ENCODE measurements around the gene MED13.

The MED13 gene

GRCh38 chr17:62084585-62084984 lies 19.5 kb upstream of the MED13 start:
- no peak for DNase-seq (ENCODE audit: low spot score)
- in situ Hi-C loops (cut with MboI; ENCODE audit: low pct_unique_long_range_greater_than_20kb, low sequenced_read_pairs, unreplicated experiment): no loop called here
- TF ChIP-seq CTCF (IDR thresholded peaks at IDR 0.05; ENCODE audit: extremely low read depth, insufficient read depth, missing control alignments): no peak

- in situ Hi-C loops (cut with MboI; ENCODE audit: low pct_unique_long_range_greater_than_20kb, low sequenced_read_pairs, unreplicated experiment): no loop called here
- DNase-seq (ENCODE audit: low spot score): no peak
- TF ChIP-seq CTCF (IDR thresholded peaks at IDR 0.05; ENCODE audit: extremely low read depth, insufficient read depth, missing control alignments): no peak
These were observed 18.6 kb upstream of the MED13 start for GRCh38 chr17:62083651-62084050.

GRCh38 chr17:62080647-62081046 lies 15.6 kb upstream of the MED13 start:
- no peak for DNase-seq (ENCODE audit: low spot score)
- no peak for TF ChIP-seq CTCF (IDR thresholded peaks at IDR 0.05; ENCODE audit: extremely low read depth, insufficient read depth, missing control alignments)
- in situ Hi-C loops (cut with MboI; ENCODE audit: low pct_unique_long_range_greater_than_20kb, low sequenced_read_pairs, unreplicated experiment): no loop called here

GRCh38 chr17:62078009-62078408 lies 12.9 kb upstream of the MED13 start:
- in situ Hi-C loops (cut with MboI; ENCODE audit: low pct_unique_long_range_greater_than_20kb, low sequenced_read_pairs, unreplicated experiment): no loop called here

GRCh38 chr17:62076864-62077788 lies 12.0 kb upstream of the MED13 start:
- DNase-seq (ENCODE audit: low spot score): no peak
- no peak for TF ChIP-seq CTCF (IDR thresholded peaks at IDR 0.05; ENCODE audit: extremely low read depth, insufficient read depth, missing control alignments)
- in situ Hi-C loops (cut with MboI; ENCODE audit: low pct_unique_long_range_greater_than_20kb, low sequenced_read_pairs, unreplicated experiment): no loop called here

More at GRCh38 chr17:62078009-62078408, 12.9 kb upstream of the MED13 start:
- no peak for TF ChIP-seq CTCF (IDR thresholded peaks at IDR 0.05; ENCODE audit: extremely low read depth, insufficient read depth, missing control alignments)
- no peak for DNase-seq (ENCODE audit: low spot score)

- in situ Hi-C loops (cut with MboI; ENCODE audit: low pct_unique_long_range_greater_than_20kb, low sequenced_read_pairs, unreplicated experiment): no loop called here
- peak; percentile 14 for DNase-seq (ENCODE audit: low spot score)
- TF ChIP-seq CTCF (IDR thresholded peaks at IDR 0.05; ENCODE audit: extremely low read depth, insufficient read depth, missing control alignments): no peak
These were observed 10.3 kb upstream of the MED13 start for GRCh38 chr17:62075308-62075815.
